Tibial artery (tissue), 4 donors: Measurements from ENCODE around the gene PDCL3.

ENCODE experiments used
- DNase-seq, 2 donors: peaks; one replicate each; pipeline ENCODE4 v3.0.0-alpha.2; 2019
- H3K27ac ChIP-seq, 2 donors: fragments of 200-600 bp; sonication (generic) in 1 of 2; 1 replicate in 1 of 2; 2 replicates in 1 of 2; pipeline ENCODE4 v1.5.1; 2018 to 2019; ENCODE audit warnings: mild to moderate bottlenecking in 1 of 2
- H3K27me3 ChIP-seq, 2 donors: fragments of 200-600 bp; sonication (generic) in 1 of 2; one replicate each; pipeline versions ENCODE4 v1.5.1 to v1.6.0; 2016 to 2019
- H3K36me3 ChIP-seq, 3 donors: fragments of 200-600 bp; sonication (generic) in 2 of 3; one replicate each; pipeline ENCODE4 v1.5.1; 2016 to 2019; ENCODE audit warnings: mild to moderate bottlenecking in 2 of 3
- H3K4me1 ChIP-seq, 4 donors: fragments of 200-600 bp; sonication (generic) in 2 of 4; 1 replicate in 3 of 4; 2 replicates in 1 of 4; pipeline ENCODE4 v1.5.1; 2016 to 2019
- H3K4me3 ChIP-seq, 2 donors: fragments of 200-600 bp; sonication (generic) in 1 of 2; 1 replicate in 1 of 2; 2 replicates in 1 of 2; pipeline ENCODE4 v1.5.1; 2018 to 2019; ENCODE audit warnings: mild to moderate bottlenecking in 2 of 2
- H3K9me3 ChIP-seq, 3 donors: fragments of 200-600 bp; sonication (generic) in 1 of 3; one replicate each; pipeline ENCODE4 v1.5.1; 2016 to 2019
- intact Hi-C: fragments of 100-400 bp; cut with DNase I; formaldehyde crosslinking; loops from one replicate; pipeline ENCODE4 v1.15.0; 2023; ENCODE audit warnings: low total_unique reads
- TF ChIP-seq, protein P1 (sequence below), 2 experiments: fragments of 200-600 bp in 1 of 2; fragments of 450-650 bp in 1 of 2; IDR thresholded peaks; one replicate each; pipeline ENCODE4 v1.5.1; 2017 to 2019; ENCODE audit warnings: antibody characterized with exemption in 2 of 2, mild to moderate bottlenecking in 1 of 2, moderate library complexity in 1 of 2

The PDCL3 gene

DNA sequence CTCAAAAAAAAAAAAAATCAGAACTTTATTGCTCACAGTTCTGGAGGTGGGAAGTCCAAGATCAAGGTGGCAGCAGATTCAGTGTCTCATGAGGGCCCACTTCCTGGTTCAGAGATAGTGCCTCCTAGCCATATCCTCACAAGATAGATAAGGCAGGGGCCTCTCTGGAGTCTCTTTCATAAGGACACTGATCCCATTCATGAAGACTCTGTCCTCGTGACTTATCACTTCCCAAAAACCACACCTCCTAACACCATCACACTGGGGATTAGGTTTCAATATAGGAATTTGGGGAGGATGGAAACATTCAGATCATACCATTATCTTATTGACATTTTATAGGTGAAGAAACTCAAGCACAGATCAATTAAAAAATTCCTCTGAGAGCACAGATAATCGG lies 61.1 kb downstream of the PDCL3 start:
- intact Hi-C loops = no loop called here
- H3K27ac ChIP-seq = no peak overlapping the region
- no peak overlapping the region for H3K4me3 ChIP-seq
- H3K9me3 ChIP-seq = peaks cover 0 to 6% (median 0%) of the 10 kb centered on the region in 3 donors
- no peak for DNase-seq
- TF ChIP-seq, protein P1, sequence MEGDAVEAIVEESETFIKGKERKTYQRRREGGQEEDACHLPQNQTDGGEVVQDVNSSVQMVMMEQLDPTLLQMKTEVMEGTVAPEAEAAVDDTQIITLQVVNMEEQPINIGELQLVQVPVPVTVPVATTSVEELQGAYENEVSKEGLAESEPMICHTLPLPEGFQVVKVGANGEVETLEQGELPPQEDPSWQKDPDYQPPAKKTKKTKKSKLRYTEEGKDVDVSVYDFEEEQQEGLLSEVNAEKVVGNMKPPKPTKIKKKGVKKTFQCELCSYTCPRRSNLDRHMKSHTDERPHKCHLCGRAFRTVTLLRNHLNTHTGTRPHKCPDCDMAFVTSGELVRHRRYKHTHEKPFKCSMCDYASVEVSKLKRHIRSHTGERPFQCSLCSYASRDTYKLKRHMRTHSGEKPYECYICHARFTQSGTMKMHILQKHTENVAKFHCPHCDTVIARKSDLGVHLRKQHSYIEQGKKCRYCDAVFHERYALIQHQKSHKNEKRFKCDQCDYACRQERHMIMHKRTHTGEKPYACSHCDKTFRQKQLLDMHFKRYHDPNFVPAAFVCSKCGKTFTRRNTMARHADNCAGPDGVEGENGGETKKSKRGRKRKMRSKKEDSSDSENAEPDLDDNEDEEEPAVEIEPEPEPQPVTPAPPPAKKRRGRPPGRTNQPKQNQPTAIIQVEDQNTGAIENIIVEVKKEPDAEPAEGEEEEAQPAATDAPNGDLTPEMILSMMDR (IDR thresholded peaks at IDR 0.05) = no peak
- H3K36me3 ChIP-seq = no peaks in the 10 kb centered on the region
- H3K27me3 ChIP-seq = peaks cover 0 to 3% of the 10 kb centered on the region in 2 donors
- no peaks in the 10 kb centered on the region for H3K4me1 ChIP-seq

DNA sequence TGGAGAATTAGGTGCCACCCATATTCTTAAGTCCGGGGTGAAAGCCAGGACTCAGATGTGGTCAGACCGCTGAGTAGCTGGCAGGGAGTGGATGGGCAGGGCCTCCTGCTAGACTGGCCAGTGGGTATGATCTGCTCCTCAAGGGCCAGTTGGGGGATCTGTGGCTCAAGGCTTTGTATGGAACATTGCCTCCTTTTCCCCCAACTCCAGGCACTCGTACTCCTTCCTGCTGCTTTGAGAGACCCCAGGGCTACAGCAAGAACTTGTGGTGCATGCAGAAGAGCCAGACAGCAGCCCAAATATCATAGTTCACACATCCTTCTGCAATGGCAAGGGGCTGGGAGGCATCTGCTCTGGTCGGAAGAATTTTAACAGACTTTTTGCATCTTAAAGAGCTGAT lies 61.7 kb downstream of the PDCL3 start:
- Histone ChIP-seq H3K4me3 (no peak overlapping the region), H3K4me1 (no peaks in the 10 kb centered on the region), H3K27ac (no peak overlapping the region), H3K9me3 (peaks cover 0 to 6% (median 0%) of the 10 kb centered on the region in 3 donors), H3K27me3 (peaks cover 0 to 3% of the 10 kb centered on the region in 2 donors), H3K36me3 (no peaks in the 10 kb centered on the region)
- TF ChIP-seq, protein P1 (IDR thresholded peaks at IDR 0.05) = no peak
- DNase-seq = no peak
- intact Hi-C loops = no loop called here

DNA sequence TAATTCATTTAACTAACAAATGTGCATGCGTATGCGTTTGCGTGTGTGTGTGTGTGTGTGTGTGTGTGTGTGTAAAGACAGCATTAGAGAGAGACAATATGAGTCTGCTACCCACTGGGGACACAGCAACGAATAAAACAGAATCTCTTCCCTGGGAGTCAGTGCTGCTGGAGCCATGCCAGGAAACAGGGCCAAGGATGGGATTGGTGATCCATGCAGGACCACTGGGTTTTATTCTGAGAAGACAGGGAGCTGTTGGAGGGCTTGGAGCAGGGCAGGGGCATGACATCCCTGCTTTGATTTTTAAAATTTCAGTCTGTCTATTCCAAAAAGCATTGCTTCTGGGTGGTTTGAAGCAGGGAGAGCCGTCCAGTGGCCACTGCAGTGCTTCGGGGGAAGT lies 62.9 kb downstream of the PDCL3 start:
- Histone ChIP-seq H3K4me1 (no peaks in the 10 kb centered on the region), H3K27ac (no peak overlapping the region), H3K9me3 (peaks cover 0 to 6% (median 0%) of the 10 kb centered on the region in 3 donors), H3K36me3 (no peaks in the 10 kb centered on the region), H3K27me3 (peaks cover 0 to 2% of the 10 kb centered on the region in 2 donors), H3K4me3 (no peak overlapping the region)
- TF ChIP-seq, protein P1 (IDR thresholded peaks at IDR 0.05) = no peak
- intact Hi-C loops = no loop called here
- DNase-seq = no peak
